ENCODE data around the gene LRRC8A. TPM values are rescaled to one million over a fixed set of nuclear protein-coding genes. Genes with fewer than 3 reads are reported as not detected.

LRRC8A gene
- total and polyA plus RNA-seq, 2 experiments from 2014 or later = 37.3 to 80.5 TPM

DNA sequence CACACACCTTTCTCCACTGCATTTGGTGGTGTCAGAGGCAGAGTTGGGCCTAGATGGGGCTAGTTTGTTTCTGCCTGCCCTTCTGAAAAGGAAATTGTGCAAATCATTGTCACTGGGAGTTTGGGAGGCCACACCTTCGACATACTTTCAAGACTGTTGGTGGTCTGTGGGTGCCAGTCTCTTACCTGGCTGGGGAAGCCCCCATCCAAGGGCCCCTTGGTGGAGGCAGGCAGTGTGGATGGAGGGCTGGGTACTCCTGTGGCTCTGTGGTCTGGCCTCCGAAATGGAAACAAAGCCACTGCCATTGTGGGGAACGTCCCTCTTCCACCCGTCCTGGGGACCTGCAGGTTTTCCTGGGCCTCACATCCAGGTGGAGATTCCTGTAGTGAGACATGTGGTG, 27.9 kb downstream of the LRRC8A start:
- Mint-ChIP-seq H3K36me3 (ENCODE audit: low read depth) (peaks cover 60% of the 10 kb centered on the region), H3K9me3 (no peaks in the 10 kb centered on the region), H3K27ac (no peak overlapping the region), H3K4me1 (peaks cover 32% of the 10 kb centered on the region), H3K27me3 (ENCODE audit: insufficient read depth, low read depth, poor library complexity) (peaks cover 6% of the 10 kb centered on the region), H3K4me3 (no peak overlapping the region)
- TF ChIP-seq STAT1 (IDR thresholded peaks at IDR 0.05; ENCODE audit: unreplicated experiment) = no peak
- TF ChIP-seq CTCF (conservative IDR thresholded peaks at IDR 0.05; ENCODE audit: low read depth in 2 of 2) = no peak
- no peak for TF ChIP-seq ZNF114 (CRISPR knock-in tag; IDR thresholded peaks at IDR 0.05)
- no peak for TF ChIP-seq CREB1 (CRISPR knock-in tag; IDR thresholded peaks at IDR 0.05; ENCODE audit: low read depth)
- TF ChIP-seq EZH2phosphoT487 (IDR thresholded peaks at IDR 0.05; ENCODE audit: unreplicated experiment) = no peak
- TF ChIP-seq, protein P1, sequence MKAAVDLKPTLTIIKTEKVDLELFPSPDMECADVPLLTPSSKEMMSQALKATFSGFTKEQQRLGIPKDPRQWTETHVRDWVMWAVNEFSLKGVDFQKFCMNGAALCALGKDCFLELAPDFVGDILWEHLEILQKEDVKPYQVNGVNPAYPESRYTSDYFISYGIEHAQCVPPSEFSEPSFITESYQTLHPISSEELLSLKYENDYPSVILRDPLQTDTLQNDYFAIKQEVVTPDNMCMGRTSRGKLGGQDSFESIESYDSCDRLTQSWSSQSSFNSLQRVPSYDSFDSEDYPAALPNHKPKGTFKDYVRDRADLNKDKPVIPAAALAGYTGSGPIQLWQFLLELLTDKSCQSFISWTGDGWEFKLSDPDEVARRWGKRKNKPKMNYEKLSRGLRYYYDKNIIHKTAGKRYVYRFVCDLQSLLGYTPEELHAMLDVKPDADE (IDR thresholded peaks at IDR 0.05) = no peak
- H4K20me1 ChIP-seq (replicated peaks; ENCODE audit: insufficient read depth) = peaks cover 17% of the 10 kb centered on the region; the same call in 1 of the 2 replicates
- H3F3A ChIP-seq (replicated peaks; ENCODE audit: low read depth) = no peaks in the 10 kb centered on the region
- ATAC-seq (no peak), DNase-seq (ENCODE audit: low spot score) (no peak)
- peaks cover 41% of the 10 kb centered on the region for H3K79me2 ChIP-seq (replicated peaks; ENCODE audit: insufficient read depth)
- no peaks in the 10 kb centered on the region for H3K9me2 ChIP-seq (ENCODE audit: insufficient read depth)
- H3K4me3 ChIP-seq = no peak overlapping the region
- no peak overlapping the region for H3K4me2 ChIP-seq
- peaks cover 5% of the 10 kb centered on the region; the same call in 1 of the 2 replicates for H3K36me3 ChIP-seq (ENCODE audit: insufficient read depth)
- H3K27ac ChIP-seq (ENCODE audit: low read depth) = no peak overlapping the region
- no peak overlapping the region for H2AFZ ChIP-seq
- no peaks in the 10 kb centered on the region for H3K27me3 ChIP-seq (ENCODE audit: insufficient read depth)
- H3K4me1 ChIP-seq (ENCODE audit: insufficient read depth) = peaks cover 13% of the 10 kb centered on the region

- no peak overlapping the region for H2AFZ ChIP-seq
Measured at GRCh38 chr9:128910906-128911305, 29.0 kb downstream of the LRRC8A start.

GRCh38 chr9:128911529-128912035, 29.6 kb downstream of the LRRC8A start:
- peaks cover 13% of the 10 kb centered on the region for H3K4me1 ChIP-seq (ENCODE audit: insufficient read depth)
- H4K20me1 ChIP-seq (replicated peaks; ENCODE audit: insufficient read depth) = peaks cover 16% of the 10 kb centered on the region; the same call in 1 of the 2 replicates
- H3F3A ChIP-seq (replicated peaks; ENCODE audit: low read depth) = no peaks in the 10 kb centered on the region
- H3K9me3 Mint-ChIP-seq = no peaks in the 10 kb centered on the region
- ATAC-seq = peak; percentile 26
- no peak overlapping the region for H2AFZ ChIP-seq
- H3K4me3 Mint-ChIP-seq = no peak overlapping the region
- no peaks in the 10 kb centered on the region for H3K27me3 ChIP-seq (ENCODE audit: insufficient read depth)
- H3K27ac Mint-ChIP-seq = peak overlapping the region; percentile 95
- peaks cover 31% of the 10 kb centered on the region for H3K79me2 ChIP-seq (replicated peaks; ENCODE audit: insufficient read depth)
- H3K4me2 ChIP-seq = peak overlapping the region; percentile 64
- H3K9me2 ChIP-seq (ENCODE audit: insufficient read depth) = no peaks in the 10 kb centered on the region
- H3K27me3 Mint-ChIP-seq (ENCODE audit: insufficient read depth, low read depth, poor library complexity) = peaks cover 6% of the 10 kb centered on the region
- peaks cover 68% of the 10 kb centered on the region for H3K36me3 Mint-ChIP-seq (ENCODE audit: low read depth)
- H3K4me3 ChIP-seq = no peak overlapping the region
- DNase-seq (ENCODE audit: low spot score) = peak; percentile 28
- peak overlapping the region; percentile 94 for H3K27ac ChIP-seq (ENCODE audit: low read depth)
- H3K36me3 ChIP-seq (ENCODE audit: insufficient read depth) = peaks cover 5% of the 10 kb centered on the region; the same call in 1 of the 2 replicates
- peaks cover 32% of the 10 kb centered on the region for H3K4me1 Mint-ChIP-seq
- TF ChIP-seq, protein P2, sequence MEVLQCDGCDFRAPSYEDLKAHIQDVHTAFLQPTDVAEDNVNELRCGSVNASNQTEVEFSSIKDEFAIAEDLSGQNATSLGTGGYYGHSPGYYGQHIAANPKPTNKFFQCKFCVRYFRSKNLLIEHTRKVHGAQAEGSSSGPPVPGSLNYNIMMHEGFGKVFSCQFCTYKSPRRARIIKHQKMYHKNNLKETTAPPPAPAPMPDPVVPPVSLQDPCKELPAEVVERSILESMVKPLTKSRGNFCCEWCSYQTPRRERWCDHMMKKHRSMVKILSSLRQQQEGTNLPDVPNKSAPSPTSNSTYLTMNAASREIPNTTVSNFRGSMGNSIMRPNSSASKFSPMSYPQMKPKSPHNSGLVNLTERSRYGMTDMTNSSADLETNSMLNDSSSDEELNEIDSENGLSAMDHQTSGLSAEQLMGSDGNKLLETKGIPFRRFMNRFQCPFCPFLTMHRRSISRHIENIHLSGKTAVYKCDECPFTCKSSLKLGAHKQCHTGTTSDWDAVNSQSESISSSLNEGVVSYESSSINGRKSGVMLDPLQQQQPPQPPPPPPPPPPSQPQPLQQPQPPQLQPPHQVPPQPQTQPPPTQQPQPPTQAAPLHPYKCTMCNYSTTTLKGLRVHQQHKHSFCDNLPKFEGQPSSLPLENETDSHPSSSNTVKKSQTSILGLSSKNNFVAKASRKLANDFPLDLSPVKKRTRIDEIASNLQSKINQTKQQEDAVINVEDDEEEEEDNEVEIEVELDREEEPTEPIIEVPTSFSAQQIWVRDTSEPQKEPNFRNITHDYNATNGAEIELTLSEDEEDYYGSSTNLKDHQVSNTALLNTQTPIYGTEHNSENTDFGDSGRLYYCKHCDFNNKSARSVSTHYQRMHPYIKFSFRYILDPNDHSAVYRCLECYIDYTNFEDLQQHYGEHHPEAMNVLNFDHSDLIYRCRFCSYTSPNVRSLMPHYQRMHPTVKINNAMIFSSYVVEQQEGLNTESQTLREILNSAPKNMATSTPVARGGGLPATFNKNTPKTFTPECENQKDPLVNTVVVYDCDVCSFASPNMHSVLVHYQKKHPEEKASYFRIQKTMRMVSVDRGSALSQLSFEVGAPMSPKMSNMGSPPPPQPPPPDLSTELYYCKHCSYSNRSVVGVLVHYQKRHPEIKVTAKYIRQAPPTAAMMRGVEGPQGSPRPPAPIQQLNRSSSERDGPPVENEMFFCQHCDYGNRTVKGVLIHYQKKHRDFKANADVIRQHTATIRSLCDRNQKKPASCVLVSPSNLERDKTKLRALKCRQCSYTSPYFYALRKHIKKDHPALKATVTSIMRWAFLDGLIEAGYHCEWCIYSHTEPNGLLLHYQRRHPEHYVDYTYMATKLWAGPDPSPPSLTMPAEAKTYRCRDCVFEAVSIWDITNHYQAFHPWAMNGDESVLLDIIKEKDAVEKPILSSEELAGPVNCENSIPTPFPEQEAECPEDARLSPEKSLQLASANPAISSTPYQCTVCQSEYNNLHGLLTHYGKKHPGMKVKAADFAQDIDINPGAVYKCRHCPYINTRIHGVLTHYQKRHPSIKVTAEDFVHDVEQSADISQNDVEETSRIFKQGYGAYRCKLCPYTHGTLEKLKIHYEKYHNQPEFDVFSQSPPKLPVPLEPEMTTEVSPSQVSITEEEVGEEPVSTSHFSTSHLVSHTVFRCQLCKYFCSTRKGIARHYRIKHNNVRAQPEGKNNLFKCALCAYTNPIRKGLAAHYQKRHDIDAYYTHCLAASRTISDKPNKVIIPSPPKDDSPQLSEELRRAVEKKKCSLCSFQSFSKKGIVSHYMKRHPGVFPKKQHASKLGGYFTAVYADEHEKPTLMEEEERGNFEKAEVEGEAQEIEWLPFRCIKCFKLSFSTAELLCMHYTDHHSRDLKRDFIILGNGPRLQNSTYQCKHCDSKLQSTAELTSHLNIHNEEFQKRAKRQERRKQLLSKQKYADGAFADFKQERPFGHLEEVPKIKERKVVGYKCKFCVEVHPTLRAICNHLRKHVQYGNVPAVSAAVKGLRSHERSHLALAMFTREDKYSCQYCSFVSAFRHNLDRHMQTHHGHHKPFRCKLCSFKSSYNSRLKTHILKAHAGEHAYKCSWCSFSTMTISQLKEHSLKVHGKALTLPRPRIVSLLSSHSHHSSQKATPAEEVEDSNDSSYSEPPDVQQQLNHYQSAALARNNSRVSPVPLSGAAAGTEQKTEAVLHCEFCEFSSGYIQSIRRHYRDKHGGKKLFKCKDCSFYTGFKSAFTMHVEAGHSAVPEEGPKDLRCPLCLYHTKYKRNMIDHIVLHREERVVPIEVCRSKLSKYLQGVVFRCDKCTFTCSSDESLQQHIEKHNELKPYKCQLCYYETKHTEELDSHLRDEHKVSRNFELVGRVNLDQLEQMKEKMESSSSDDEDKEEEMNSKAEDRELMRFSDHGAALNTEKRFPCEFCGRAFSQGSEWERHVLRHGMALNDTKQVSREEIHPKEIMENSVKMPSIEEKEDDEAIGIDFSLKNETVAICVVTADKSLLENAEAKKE (CRISPR knock-in tag; IDR thresholded peaks at IDR 0.05) = no peak

More at GRCh38 chr9:128910906-128911305, 29.0 kb downstream of the LRRC8A start:
- H3K4me1 ChIP-seq (ENCODE audit: insufficient read depth) = peaks cover 13% of the 10 kb centered on the region
- no peaks in the 10 kb centered on the region for H3F3A ChIP-seq (replicated peaks; ENCODE audit: low read depth)
- H3K36me3 Mint-ChIP-seq (ENCODE audit: low read depth) = peaks cover 67% of the 10 kb centered on the region
- H3K9me2 ChIP-seq (ENCODE audit: insufficient read depth) = no peaks in the 10 kb centered on the region
- TF ChIP-seq STAT1 (IDR thresholded peaks at IDR 0.05; ENCODE audit: unreplicated experiment) = no peak
- H3K4me2 ChIP-seq = peak overlapping the region; percentile 64; the same call in 1 of the 2 replicates
- H3K4me1 Mint-ChIP-seq = peaks cover 32% of the 10 kb centered on the region
- peaks cover 31% of the 10 kb centered on the region for H3K79me2 ChIP-seq (replicated peaks; ENCODE audit: insufficient read depth)
- peaks cover 16% of the 10 kb centered on the region; the same call in 1 of the 2 replicates for H4K20me1 ChIP-seq (replicated peaks; ENCODE audit: insufficient read depth)
- no peaks in the 10 kb centered on the region for H3K9me3 Mint-ChIP-seq
- no peaks in the 10 kb centered on the region for H3K27me3 ChIP-seq (ENCODE audit: insufficient read depth)
- peak overlapping the region; percentile 94; the same call in 1 of the 2 replicates for H3K27ac ChIP-seq (ENCODE audit: low read depth)
- peaks cover 6% of the 10 kb centered on the region for H3K27me3 Mint-ChIP-seq (ENCODE audit: insufficient read depth, low read depth, poor library complexity)
- H3K36me3 ChIP-seq (ENCODE audit: insufficient read depth) = peaks cover 5% of the 10 kb centered on the region; the same call in 1 of the 2 replicates
- DNase-seq (ENCODE audit: low spot score) = no peak
- H3K4me3 Mint-ChIP-seq = no peak overlapping the region
- no peak for ATAC-seq
- H3K27ac Mint-ChIP-seq = 0 out of 2 replicates have a peak overlapping the region, but pooled peaks have one; percentile 95
- no peak overlapping the region for H3K4me3 ChIP-seq
